NB4 (cell line): ENCODE measurements around the gene FBXO48.

Source experiments
- CTCF ChIP-seq: IDR thresholded peaks from one replicate; pipeline ENCODE4 v1.5.1; 2012; ENCODE audit warnings: low read depth, low read length
- MAX ChIP-seq: IDR thresholded peaks from 2 replicates; pipeline ENCODE4 v1.6.1; 2011; ENCODE audit warnings: low read depth, low read length
- MYC ChIP-seq: IDR thresholded peaks from 2 replicates; pipeline ENCODE4 v1.6.1; 2011; ENCODE audit warnings: low read depth, low read length
- POLR2A ChIP-seq: IDR thresholded peaks from 2 replicates; pipeline ENCODE4 v1.6.1; 2011; ENCODE audit warnings: mild to moderate bottlenecking; ENCODE audit not compliant: insufficient read length; ENCODE audit errors: extremely low read depth

DNA sequence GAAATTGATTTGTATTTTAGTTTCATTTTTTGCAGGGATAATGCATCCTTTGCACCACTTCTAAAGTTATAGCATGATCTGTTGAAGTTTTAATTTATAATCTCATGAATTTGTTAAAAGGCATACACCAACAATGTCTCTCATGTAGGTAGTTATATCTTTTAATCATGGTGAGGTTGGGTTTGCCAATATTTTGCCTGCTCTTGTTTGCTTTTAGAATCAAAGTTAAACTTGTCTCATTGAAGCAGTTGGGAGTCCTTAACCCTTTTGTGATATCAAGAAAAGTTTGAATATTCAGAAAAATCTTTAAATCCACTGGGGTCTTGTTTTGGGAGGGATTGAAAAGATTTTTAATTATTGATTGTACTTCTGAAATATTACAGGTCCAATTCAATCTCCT is 32.0 kb upstream of the FBXO48 start:
- no peak for TF ChIP-seq CTCF
- no peak for TF ChIP-seq POLR2A
- no peak for TF ChIP-seq MAX
- no peak for TF ChIP-seq MYC
